ENCODE measurements around the gene FAM193A.

Gene FAM193A

GRCh38 chr4:2691952-2692435 lies 155.5 kb downstream of the FAM193A start:
- no peak for TF ChIP-seq CTCF (IDR thresholded peaks at IDR 0.05; ENCODE audit: low read length, missing control alignments)
- H3K4me3 ChIP-seq (replicated peaks; ENCODE audit: low read depth, low read length) = no peak overlapping the region
- no peak for DNase-seq (ENCODE audit: low read depth)

- no peak for TF ChIP-seq CTCF (IDR thresholded peaks at IDR 0.05; ENCODE audit: low read length, missing control alignments)
- H3K4me3 ChIP-seq (replicated peaks; ENCODE audit: low read depth, low read length) = no peak overlapping the region
- no peak for DNase-seq (ENCODE audit: low read depth)
Measured at GRCh38 chr4:2694691-2695090, 158.2 kb downstream of the FAM193A start.

GRCh38 chr4:2695346-2696060 lies 159.1 kb downstream of the FAM193A start:
- no peak for DNase-seq (ENCODE audit: low read depth)
- no peak for TF ChIP-seq CTCF (IDR thresholded peaks at IDR 0.05; ENCODE audit: low read length, missing control alignments)
- no peak overlapping the region for H3K4me3 ChIP-seq (replicated peaks; ENCODE audit: low read depth, low read length)

- no peak overlapping the region for H3K4me3 ChIP-seq (replicated peaks; ENCODE audit: low read depth, low read length)
- no peak for DNase-seq (ENCODE audit: low read depth)
- TF ChIP-seq CTCF (IDR thresholded peaks at IDR 0.05; ENCODE audit: low read length, missing control alignments) = no peak
Measured at GRCh38 chr4:2696423-2696822, 160.0 kb downstream of the FAM193A start.

- DNase-seq (ENCODE audit: low read depth) = no peak
- no peak for TF ChIP-seq CTCF (IDR thresholded peaks at IDR 0.05; ENCODE audit: low read length, missing control alignments)
- no peak overlapping the region for H3K4me3 ChIP-seq (replicated peaks; ENCODE audit: low read depth, low read length)
Measured at GRCh38 chr4:2697995-2698414, 161.6 kb downstream of the FAM193A start.

- no peak overlapping the region for H3K4me3 ChIP-seq (replicated peaks; ENCODE audit: low read depth, low read length)
- no peak for DNase-seq (ENCODE audit: low read depth)
- TF ChIP-seq CTCF (IDR thresholded peaks at IDR 0.05; ENCODE audit: low read length, missing control alignments) = no peak
Measured at GRCh38 chr4:2698504-2698903, 162.1 kb downstream of the FAM193A start.
